ENCODE data around the gene PDSS1. TPM values are rescaled to one million over a fixed set of nuclear protein-coding genes. Genes with fewer than 3 reads are reported as not detected.

Gene PDSS1
- total RNA-seq, 4 donors from 2014 or later: 3.6 to 17.9 (median 9.2) TPM

- no peak overlapping the region for H3K27ac ChIP-seq
- intact Hi-C loops (cut with DNase I; ENCODE audit: low total_unique reads): no loop called here
- no peaks in the 10 kb centered on the region for H3K36me3 ChIP-seq
- DNase-seq: no peak
- no peak for TF ChIP-seq POLR2A (IDR thresholded peaks at IDR 0.05)
- H3K4me1 ChIP-seq: no peaks in the 10 kb centered on the region
- no peak overlapping the region for H3K4me3 ChIP-seq
- no peaks in the 10 kb centered on the region for H3K27me3 ChIP-seq
- no peaks in the 10 kb centered on the region for H3K9me3 ChIP-seq
These were observed 3.6 kb downstream of the PDSS1 start for GRCh38 chr10:26700884-26701630.

GRCh38 chr10:26703096-26703495, 5.6 kb downstream of the PDSS1 start:
- no peak for DNase-seq
- no peaks in the 10 kb centered on the region for H3K9me3 ChIP-seq
- intact Hi-C loops (cut with DNase I; ENCODE audit: low total_unique reads): no loop called here
- no peaks in the 10 kb centered on the region for H3K4me1 ChIP-seq
- H3K36me3 ChIP-seq: no peaks in the 10 kb centered on the region
- no peaks in the 10 kb centered on the region for H3K27me3 ChIP-seq
- no peak for TF ChIP-seq CTCF (IDR thresholded peaks at IDR 0.05)
- TF ChIP-seq POLR2A (IDR thresholded peaks at IDR 0.05): no peak
- H3K27ac ChIP-seq: no peak overlapping the region
- no peak overlapping the region for H3K4me3 ChIP-seq

- intact Hi-C loops (cut with DNase I; ENCODE audit: low total_unique reads): no loop called here
- Histone ChIP-seq H3K4me1 (no peaks in the 10 kb centered on the region), H3K36me3 (no peaks in the 10 kb centered on the region), H3K27me3 (no peaks in the 10 kb centered on the region), H3K27ac (no peak overlapping the region), H3K9me3 (no peaks in the 10 kb centered on the region), H3K4me3 (no peak overlapping the region)
- DNase-seq: no peak
- no peak for TF ChIP-seq POLR2A (IDR thresholded peaks at IDR 0.05)
- no peak for TF ChIP-seq CTCF (IDR thresholded peaks at IDR 0.05)
These were observed 6.5 kb downstream of the PDSS1 start for GRCh38 chr10:26703974-26704373.

GRCh38 chr10:26706206-26706605, 8.7 kb downstream of the PDSS1 start:
- H3K9me3 ChIP-seq: no peaks in the 10 kb centered on the region
- TF ChIP-seq CTCF (IDR thresholded peaks at IDR 0.05) (no peak), POLR2A (IDR thresholded peaks at IDR 0.05) (no peak)
- DNase-seq: no peak
- no peaks in the 10 kb centered on the region for H3K4me1 ChIP-seq
- H3K27me3 ChIP-seq: no peaks in the 10 kb centered on the region
- H3K36me3 ChIP-seq: no peaks in the 10 kb centered on the region
- intact Hi-C loops (cut with DNase I; ENCODE audit: low total_unique reads): no loop called here
- H3K4me3 ChIP-seq: no peak overlapping the region
- no peak overlapping the region for H3K27ac ChIP-seq

- intact Hi-C loops (cut with DNase I; ENCODE audit: low total_unique reads): no loop called here
- no peaks in the 10 kb centered on the region for H3K36me3 ChIP-seq
These were observed 9.4 kb downstream of the PDSS1 start for GRCh38 chr10:26706936-26707335.

More at GRCh38 chr10:26706936-26707335, 9.4 kb downstream of the PDSS1 start:
- Histone ChIP-seq H3K9me3 (no peaks in the 10 kb centered on the region), H3K27ac (no peak overlapping the region), H3K4me1 (no peaks in the 10 kb centered on the region), H3K4me3 (no peak overlapping the region), H3K27me3 (no peaks in the 10 kb centered on the region)
- TF ChIP-seq CTCF (IDR thresholded peaks at IDR 0.05) (no peak), POLR2A (IDR thresholded peaks at IDR 0.05) (no peak)
- no peak for DNase-seq

Data from uterus (tissue), 4 donors.